CD4-positive, alpha-beta T cell treated with Interleukin-17A for 4 hours (primary cell): Measurements from ENCODE around the gene ANK3.

ENCODE experiments used
- DNase-seq: peaks from one replicate; pipeline ENCODE4 v3.0.0-alpha.2; 2020; ENCODE audit warnings: mixed read lengths

The ANK3 gene

DNA sequence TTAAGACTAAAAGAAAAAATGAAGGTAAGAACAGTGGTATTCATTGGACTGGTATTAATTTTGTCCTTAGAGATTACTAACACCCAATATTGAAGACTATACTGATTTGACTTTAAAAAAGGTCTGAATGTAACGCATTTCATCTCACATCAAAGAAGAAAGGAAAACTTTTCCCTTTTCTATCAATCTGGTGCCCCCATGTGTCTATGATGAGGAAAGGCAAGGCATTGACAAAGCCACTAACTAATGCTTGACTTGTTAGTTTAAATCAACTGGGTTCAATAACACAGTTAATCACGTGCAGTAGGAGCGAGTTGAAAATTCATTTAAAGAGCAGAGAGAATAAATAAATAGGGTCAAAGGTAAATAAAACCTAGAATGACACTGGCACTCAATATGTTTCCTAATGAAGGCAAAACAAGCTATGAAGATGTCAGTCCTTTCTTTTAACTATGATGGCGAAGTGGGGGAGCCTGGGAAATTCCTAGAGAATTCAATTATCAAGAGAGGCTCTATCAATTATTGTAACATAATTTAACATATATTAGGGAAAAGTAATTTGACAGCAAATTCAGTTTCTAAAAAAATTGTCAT lies 180.9 kb downstream of the ANK3 start:
- no peak for DNase-seq

- DNase-seq, result no peak
These were observed 181.8 kb downstream of the ANK3 start for GRCh38 chr10:60207894-60208293.

- DNase-seq, result no peak
These were observed 182.9 kb downstream of the ANK3 start for GRCh38 chr10:60206735-60207134.

DNA sequence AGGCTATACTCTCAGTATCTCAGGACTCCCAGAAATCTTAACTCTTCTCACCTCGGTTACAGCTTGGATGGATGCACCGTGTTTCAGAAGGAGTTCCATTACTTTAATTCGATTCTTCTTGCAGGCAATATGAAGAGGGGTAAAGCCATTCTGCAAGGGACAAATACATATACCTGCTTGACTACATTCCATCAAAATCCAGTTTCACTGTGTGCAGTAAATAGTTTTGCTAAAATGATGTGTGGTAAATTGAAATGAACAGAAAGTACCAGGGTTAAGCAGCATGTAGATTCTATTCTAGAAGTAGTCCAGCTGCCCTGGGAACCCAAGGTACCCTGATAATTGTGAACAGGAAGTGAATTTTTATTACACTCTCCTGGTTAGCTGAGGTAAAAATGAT lies 183.9 kb downstream of the ANK3 start:
- no peak for DNase-seq

- no peak for DNase-seq
These were observed 185.6 kb downstream of the ANK3 start for GRCh38 chr10:60203993-60204618.

DNA sequence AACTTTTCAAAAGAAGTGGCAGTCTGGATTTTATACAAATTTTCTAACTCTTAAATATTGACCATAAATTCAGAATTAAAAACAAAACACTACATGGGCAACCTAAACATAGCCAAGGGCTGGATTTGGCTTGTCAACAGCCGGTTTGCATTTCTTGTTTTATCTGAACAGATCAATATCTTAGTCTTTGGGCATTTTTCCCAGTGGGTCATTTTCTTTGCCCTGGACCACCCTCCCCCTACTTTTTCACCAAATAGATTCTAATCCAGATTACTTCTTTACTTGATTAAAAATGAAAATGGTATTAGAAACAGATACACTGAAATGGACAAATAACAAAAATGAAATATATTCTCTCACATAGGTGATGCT lies 189.0 kb downstream of the ANK3 start:
- no peak for DNase-seq

DNA sequence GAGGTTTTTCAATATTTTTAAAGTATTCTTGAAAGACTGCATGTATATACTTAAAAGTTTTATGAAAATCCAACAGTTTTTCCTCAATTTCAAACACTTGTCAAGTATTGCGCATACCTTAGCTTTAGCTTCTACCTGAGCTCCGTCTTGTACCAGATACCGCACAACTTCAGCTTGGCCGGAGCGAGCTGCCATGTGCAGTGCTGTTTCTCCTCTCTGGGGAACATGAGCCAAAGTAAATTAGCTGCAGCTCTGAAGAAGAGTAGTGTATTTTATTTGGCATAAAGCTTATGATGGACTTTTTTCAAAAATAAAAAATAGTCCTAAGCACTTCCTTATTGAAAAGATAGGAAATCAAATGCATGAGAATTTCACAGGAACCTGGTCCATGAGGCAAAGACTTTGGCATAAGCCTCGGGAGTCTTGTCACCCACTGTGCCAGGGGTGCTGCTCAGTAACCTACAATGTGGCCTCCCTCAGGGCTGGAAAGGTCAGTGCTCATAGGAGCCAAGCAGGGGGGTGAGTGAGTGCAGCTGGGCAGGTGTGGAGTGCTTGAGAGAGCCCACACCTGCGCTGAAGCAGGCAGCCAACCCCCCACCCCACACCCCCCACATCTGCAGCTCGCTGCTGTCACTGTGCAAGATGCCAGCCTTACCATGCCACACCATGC lies 189.5 kb downstream of the ANK3 start:
- no peak for DNase-seq

DNA sequence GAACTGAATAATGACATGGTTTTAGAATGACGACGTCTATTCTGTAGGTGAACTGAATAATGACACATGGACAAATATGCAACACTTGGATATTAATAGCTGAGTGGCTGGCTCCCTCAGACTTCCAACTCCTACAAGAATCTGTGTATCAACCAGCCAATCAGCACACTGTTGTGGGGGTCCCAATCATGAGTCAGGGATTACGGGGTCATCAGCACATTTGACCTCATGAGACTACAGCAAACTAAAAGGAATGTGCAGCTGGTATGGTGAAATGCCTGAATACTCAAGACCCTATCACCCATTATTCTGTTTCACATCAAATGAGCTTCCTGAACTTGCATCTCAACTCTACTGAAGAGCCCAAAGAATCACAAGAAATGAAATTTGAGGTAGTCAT lies 192.5 kb downstream of the ANK3 start:
- DNase-seq, result no peak

- no peak for DNase-seq
These were observed 195.3 kb downstream of the ANK3 start for GRCh38 chr10:60194421-60194820.

DNA sequence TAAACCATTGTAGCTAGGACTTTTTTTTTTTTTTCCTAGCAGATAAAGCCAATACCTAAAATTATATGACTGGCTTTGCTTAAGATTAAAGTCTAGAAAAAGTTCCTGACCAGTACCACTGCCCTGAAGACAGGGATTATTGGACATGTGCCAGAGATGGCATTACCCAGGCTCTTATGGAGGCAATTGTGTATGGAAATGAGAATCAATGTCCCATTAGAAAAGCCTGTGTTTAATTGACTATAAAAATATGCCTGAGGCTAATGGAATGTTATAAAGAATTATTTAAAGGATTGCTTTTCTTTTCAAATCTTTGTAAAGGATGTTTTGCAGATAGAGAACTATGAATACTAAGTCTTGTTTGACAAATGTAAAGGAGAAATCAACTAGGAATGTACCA lies 196.7 kb downstream of the ANK3 start:
- no peak for DNase-seq

- DNase-seq, result no peak
These were observed 199.7 kb downstream of the ANK3 start for GRCh38 chr10:60189861-60190475.

DNA sequence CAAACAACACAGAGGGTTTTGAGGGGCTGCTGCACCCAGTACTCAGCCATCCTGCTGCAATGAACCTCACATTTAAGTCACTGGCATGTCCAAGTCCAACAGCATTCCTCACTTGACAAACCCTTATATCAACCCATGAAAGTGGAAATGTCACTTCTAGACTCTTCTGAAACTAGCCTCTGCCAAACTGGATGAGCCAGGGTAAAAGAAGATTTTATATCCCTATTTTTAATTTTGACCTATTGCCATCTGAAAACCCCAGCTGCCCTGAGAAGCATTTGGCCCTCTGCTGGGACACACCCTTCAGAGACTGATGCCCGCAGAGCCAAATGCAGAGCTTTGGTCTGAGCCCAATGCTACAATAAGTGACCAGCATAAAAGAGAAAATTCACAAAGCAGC lies 201.1 kb downstream of the ANK3 start:
- DNase-seq, result no peak

DNA sequence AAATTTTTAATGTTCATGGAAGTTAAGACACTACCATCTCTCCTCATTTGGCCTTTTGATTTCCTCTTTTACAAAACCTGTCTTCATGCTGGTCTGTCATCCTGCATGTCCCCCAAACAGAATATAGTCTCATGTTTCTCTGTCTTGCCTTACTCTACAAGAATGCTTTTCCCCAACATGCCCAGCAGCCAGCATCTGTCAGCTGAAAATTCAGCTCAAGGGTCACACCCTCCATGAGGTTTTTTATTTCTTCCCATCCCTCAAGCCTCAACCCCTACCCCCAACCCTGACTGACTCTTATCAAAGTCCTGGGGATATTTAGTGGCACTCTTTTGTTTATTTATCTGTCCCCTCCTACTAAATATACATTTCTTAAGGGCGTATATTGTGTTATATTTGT lies 202.0 kb downstream of the ANK3 start:
- no peak for DNase-seq

DNA sequence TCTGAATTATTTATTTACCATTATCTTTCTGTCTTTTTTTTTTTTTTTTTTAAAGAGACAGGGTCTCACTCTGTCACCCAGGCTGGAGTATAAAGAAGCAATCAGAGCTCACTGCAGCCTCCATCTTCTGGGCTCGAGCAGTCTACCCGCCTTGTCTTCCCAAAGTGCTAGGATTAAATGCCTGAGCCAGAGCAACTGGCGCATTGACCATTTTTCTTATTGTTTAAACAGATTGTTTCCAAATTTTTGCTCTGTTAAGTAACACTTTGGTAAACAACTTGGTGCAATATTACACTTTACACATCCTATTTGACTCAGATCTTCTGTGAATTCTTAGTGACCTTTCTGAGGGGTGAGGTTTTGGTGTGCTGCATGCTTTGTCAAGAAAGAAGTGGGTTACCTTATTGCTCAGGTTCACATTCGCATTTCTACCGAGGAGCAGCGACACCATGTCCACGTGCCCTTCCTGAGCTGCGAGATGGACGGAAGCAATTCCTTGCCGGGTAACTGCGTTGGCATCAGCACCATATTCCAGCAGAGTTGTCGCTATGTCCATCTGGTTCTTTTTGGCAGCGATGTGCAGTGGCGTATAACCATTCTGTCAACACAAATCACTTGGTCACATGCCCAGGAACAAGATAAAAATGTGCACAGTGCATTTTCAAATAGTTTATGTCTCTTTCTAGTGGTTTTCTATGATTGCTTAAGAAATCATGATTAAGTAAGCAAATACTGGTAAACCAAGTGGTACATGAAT lies 203.2 kb downstream of the ANK3 start:
- DNase-seq, result no peak

DNA sequence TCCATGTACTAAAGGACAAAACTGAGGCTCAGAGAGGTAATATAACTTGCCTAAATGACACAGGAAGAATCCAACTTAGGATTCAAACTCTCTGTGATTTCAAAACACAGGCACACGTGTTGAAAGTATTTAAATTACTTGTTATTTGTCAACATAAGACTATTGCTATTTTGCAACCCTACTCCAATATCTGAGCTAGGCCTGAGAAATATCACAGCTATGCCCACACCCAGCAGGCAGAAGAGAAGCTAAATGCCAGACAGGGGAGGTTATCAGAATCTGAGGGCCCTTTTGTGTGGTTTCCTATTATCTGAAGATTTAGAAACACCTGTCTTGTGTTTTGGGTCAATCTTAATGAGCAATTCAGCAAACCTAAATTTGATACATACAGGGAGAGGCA lies 204.3 kb downstream of the ANK3 start:
- DNase-seq, result no peak

DNA sequence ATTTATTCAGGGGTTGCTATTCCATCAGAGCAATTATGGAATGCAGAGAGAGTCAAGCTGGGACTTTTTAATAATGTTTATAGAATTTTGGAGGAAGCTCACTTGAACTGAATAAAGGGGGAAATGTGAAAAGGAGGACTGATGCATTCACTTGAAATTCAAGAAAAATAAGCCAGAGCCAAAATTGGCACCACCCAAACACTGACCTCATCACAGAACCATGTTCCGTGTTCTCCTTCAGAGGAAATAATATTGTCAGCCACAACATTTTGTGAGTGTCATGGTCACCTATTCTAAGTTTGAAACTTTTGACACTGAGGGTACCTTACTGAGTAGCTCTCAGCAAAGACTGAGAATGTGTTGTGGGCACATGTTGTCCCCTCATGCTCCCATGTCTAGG lies 207.0 kb downstream of the ANK3 start:
- no peak for DNase-seq

DNA sequence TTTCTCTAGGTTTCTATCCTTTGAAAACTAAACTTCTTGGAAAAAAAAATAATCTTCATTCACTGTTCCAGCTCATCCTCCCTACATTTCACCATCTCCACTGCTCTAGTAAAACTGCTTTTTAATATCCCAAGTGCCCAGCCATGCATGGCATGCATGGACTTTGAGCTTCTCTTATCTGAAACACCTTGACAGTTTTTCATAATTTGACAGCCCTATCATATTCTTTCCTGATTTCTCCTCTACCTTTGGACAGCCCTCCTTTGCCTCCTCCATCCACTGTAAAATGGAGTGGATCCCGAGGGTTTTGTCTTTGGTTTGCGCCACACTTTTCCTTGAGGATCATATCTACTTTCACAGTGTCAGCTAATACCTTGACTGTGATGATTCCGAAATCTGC lies 212.8 kb downstream of the ANK3 start:
- no peak for DNase-seq

DNA sequence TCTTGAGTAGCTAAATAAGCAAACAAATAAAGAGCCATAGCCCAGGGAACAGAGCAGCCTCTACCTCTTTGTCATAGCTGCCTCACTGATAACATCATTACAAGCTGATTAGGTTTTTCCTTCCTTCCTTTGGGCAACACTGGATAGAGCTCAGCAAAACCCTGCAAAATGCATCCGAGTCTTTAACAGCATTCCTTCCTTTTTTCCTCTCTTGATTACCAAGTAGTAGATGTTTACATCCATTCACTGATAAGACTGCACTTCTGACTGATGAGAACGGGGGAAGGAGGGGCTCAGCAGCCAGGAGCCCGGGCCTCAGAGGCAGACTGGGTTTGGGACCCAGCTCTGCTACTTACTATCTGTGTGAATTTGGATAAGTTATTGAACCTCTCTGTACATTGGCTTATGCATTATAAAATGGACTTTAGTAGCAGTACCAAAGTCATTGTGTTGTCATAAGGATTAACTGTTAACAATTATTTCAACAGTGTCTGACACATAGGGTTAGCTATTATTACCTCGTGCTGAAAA lies 214.2 kb downstream of the ANK3 start:
- no peak for DNase-seq

DNA sequence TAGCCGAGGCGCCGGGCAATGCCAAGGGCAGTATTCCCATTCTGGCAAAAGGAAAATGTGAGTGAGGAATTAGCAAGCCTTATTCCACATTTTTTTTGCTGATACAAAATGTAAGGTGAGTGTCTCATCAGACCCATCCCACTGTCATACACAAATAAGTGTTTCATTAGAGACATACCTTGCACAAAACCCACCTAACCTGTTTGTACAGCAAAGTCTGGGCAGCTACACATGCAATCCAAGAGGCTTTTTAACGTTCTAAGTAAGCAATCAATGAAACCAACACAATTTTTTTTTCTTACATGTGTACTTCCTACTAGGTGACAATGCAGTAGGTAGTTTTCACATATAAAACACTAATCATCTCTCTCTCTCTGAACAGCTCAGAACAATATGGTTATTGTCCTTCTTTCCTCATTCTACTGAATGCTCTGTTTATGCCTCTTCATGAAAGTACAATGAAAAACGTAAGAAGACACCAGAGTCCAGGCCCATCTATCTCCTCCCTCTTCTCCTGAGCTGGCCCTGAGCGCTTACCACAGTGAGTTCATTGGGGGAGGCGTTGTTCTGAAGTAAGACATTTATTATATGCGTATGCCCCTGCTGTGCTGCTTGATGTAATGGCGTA lies 217.2 kb downstream of the ANK3 start:
- no peak for DNase-seq

- no peak for DNase-seq
These were observed 218.2 kb downstream of the ANK3 start for GRCh38 chr10:60171436-60172013.

GRCh38 chr10:60170250-60170649 lies 219.4 kb downstream of the ANK3 start:
- no peak for DNase-seq

GRCh38 chr10:60169111-60169510 lies 220.6 kb downstream of the ANK3 start:
- DNase-seq, result no peak
